ENCODE data around the gene CD2AP. TPM values are rescaled to one million over a fixed set of nuclear protein-coding genes. Genes with fewer than 3 reads are reported as not detected.

The CD2AP gene
- total and polyA plus RNA-seq, 2 of the 8 experiments (the other 6 are each of a cell fraction or from before 2014, with no cell fraction given), result 8.6 to 75.6 TPM

DNA sequence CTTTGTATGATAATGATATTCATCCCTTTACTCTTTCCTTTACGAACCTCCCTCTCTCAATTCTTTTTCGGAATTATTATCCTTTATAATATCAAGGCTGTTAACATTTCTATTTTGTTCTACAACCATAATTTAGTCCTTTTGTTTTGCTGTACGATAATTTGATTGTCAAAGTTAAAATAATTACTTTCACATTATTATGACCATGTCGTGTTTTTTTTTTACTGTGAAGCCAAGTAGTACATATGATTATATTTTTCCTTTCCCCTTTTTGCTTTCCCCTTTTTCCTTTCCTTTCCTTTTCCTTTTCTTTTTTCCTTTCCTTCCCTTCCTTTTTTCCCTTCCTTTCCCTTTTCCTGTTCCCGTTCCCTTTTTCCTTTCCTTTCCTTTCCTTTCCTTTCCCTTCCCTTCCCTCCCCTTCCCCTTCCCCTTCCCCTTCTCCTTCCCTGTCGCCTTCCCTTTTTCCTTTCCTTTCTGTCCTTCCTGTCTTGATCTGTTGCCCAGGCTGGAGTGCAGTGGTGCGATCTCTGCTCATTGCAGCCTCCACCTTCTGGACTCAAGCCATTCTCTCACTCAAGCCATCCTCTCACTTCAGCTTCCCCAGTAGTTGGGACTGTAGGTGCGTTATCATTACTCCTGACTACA, 19.5 kb downstream of the CD2AP start:
- Histone ChIP-seq H3K56ac (replicated peaks; ENCODE audit: insufficient read length, low read depth, low read length) (no peak overlapping the region), H2AFZ (ENCODE audit: low read length) (no peak overlapping the region), H3K23me2 (ENCODE audit: low read depth, low read length) (peaks cover 1% of the 10 kb centered on the region; the same call in 1 of the 2 replicates), H3K9ac (replicated peaks in 1 of 4; ENCODE audit: extremely low read depth in 1 of 4, low read depth in 3 of 4, low read length in 3 of 4) (no peak overlapping the region), H2BK12ac (ENCODE audit: low read depth, low read length) (no peak overlapping the region), H3K79me1 (ENCODE audit: low read depth, low read length) (peaks cover 5% of the 10 kb centered on the region), H3K79me2 (ENCODE audit: control insufficient read depth in 1 of 2, insufficient read depth in 2 of 2, low read length in 2 of 2) (peaks cover 57 to 100% of the 10 kb centered on the region in 2 experiments), H3K14ac (ENCODE audit: insufficient read length) (no peak overlapping the region), H4K20me1 (replicated peaks in 1 of 2; ENCODE audit: control insufficient read depth in 1 of 2, insufficient read depth in 2 of 2, low read length in 2 of 2) (peaks cover 11 to 16% of the 10 kb centered on the region in 2 experiments), H3K4me3 (ENCODE audit: extremely low read depth in 1 of 4, insufficient read depth in 2 of 4, low read depth in 3 of 4, low read length in 4 of 4) (no peak overlapping the region), H2BK15ac (ENCODE audit: low read length) (no peak overlapping the region), H3K18ac (ENCODE audit: extremely low read depth, low read length) (no peak overlapping the region), H4K8ac (ENCODE audit: extremely low read depth, insufficient read depth, low read length) (no peak overlapping the region), H2BK120ac (replicated peaks; ENCODE audit: low read depth, low read length) (no peak overlapping the region), H3K9me3 (ENCODE audit: insufficient read depth in 2 of 2, low read depth in 1 of 2, low read length in 1 of 2) (no peaks in the 10 kb centered on the region), H3K4me1 (replicated peaks in 1 of 4; ENCODE audit: control insufficient read depth in 3 of 4, insufficient read depth in 4 of 4, low read length in 3 of 4) (peaks cover 2 to 16% (median 8%) of the 10 kb centered on the region in 4 experiments; a peak in 5 of 7 replicates), H3K27ac (ENCODE audit: low read depth, low read length) (no peak overlapping the region), H2BK5ac (ENCODE audit: low read depth, low read length) (no peak overlapping the region), H2BK20ac (ENCODE audit: low read length) (no peak overlapping the region), H3K4me2 (ENCODE audit: insufficient read depth in 1 of 2, low read depth in 2 of 2, low read length in 2 of 2) (no peak overlapping the region), H3K4ac (replicated peaks; ENCODE audit: insufficient read length, low read depth, low read length) (no peak overlapping the region), H3K27me3 (replicated peaks in 1 of 4; ENCODE audit: control insufficient read depth in 3 of 4, extremely low read depth in 1 of 4, insufficient read depth in 3 of 4, low read length in 3 of 4) (no peaks in the 10 kb centered on the region), H4K5ac (ENCODE audit: insufficient read length, low read depth, low read length) (no peak overlapping the region), H4K91ac (replicated peaks; ENCODE audit: insufficient read length, low read length) (no peak overlapping the region), H3K36me3 (ENCODE audit: control insufficient read depth in 2 of 4, insufficient read depth in 4 of 4, low read length in 3 of 4) (no peaks in the 10 kb centered on the region), H2AK5ac (ENCODE audit: low read depth, low read length) (no peak overlapping the region), H3K23ac (ENCODE audit: insufficient read length) (no peak overlapping the region)
- WGBS, 2 experiments (ENCODE audit: extremely low coverage in 1 of 2, insufficient coverage in 1 of 2, insufficient read length in 1 of 2, insufficient replicate concordance in 2 of 2, low coverage in 1 of 2, low lambda C conversion rate in 2 of 2, missing lambda C conversion rate in 1 of 2), result 73 to 100% methylated on average over 2 to 8 of the region's 8 CpGs
- no peak for DNase-seq (ENCODE audit: low read depth in 1 of 2, low spot score in 2 of 2)
- POLR2A ChIA-PET (ENCODE audit: partially characterized antibody), result interaction anchor here (1.0 kb wide), 1 partner anchor 19 kb away, joined by 4 read pairs; the partner anchor contains the start of gene CD2AP
- FAIRE-seq, result no peak
- CTCF ChIA-PET (ENCODE audit: partially characterized antibody), result no interaction called here
- TF ChIP-seq BCL11A (IDR thresholded peaks at IDR 0.05; ENCODE audit: low read depth in 2 of 2, low read length in 2 of 2) (no peak), NRF1 (IDR thresholded peaks at IDR 0.05; ENCODE audit: low read depth, low read length) (no peak), PHF8 (conservative IDR thresholded peaks at IDR 0.05; ENCODE audit: low read depth, low read length) (no peak), TAF7 (optimal IDR thresholded peaks at IDR 0.05; ENCODE audit: borderline replicate concordance, low read depth, low read length) (no peak), SP1 (IDR thresholded peaks at IDR 0.05; ENCODE audit: low read depth, low read length) (no peak), GABPA (IDR thresholded peaks at IDR 0.05; ENCODE audit: borderline replicate concordance, insufficient read depth, low read length) (no peak), SIRT6 (IDR thresholded peaks at IDR 0.05; ENCODE audit: low read length) (no peak), BACH1 (IDR thresholded peaks at IDR 0.05; ENCODE audit: low read length) (no peak), SIX5 (IDR thresholded peaks at IDR 0.05; ENCODE audit: low read depth, low read length) (no peak), CBX5 (IDR thresholded peaks at IDR 0.05; ENCODE audit: low read depth, low read length) (no peak), CREB1 (IDR thresholded peaks at IDR 0.05) (no peak), JUND (IDR thresholded peaks at IDR 0.05; ENCODE audit: low read length) (no peak)
- TF ChIP-seq, protein P1, sequence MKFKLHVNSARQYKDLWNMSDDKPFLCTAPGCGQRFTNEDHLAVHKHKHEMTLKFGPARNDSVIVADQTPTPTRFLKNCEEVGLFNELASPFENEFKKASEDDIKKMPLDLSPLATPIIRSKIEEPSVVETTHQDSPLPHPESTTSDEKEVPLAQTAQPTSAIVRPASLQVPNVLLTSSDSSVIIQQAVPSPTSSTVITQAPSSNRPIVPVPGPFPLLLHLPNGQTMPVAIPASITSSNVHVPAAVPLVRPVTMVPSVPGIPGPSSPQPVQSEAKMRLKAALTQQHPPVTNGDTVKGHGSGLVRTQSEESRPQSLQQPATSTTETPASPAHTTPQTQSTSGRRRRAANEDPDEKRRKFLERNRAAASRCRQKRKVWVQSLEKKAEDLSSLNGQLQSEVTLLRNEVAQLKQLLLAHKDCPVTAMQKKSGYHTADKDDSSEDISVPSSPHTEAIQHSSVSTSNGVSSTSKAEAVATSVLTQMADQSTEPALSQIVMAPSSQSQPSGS (IDR thresholded peaks at IDR 0.05; ENCODE audit: low read length), result no peak
